IPS DF 4.7 (cell line): ENCODE data around the gene SCGN.
"Not testable (repeated sequence)": the region's sequence is repeated elsewhere in the genome, so short reads cannot be mapped to it uniquely, and the experiment has no call there.

Experiments used
- DNase-seq: peaks from one replicate; pipeline ENCODE4 v3.0.0-alpha.2; 2013; ENCODE audit warnings: low spot score; ENCODE audit errors: extremely low read depth

Gene SCGN

GRCh38 chr6:25726122-25726911, 74.3 kb downstream of the SCGN start:
- no peak for DNase-seq

- DNase-seq, result no peak
Observed at GRCh38 chr6:25727028-25727427, 75.0 kb downstream of the SCGN start.

GRCh38 chr6:25730907-25731306, 78.9 kb downstream of the SCGN start:
- no peak for DNase-seq

DNA sequence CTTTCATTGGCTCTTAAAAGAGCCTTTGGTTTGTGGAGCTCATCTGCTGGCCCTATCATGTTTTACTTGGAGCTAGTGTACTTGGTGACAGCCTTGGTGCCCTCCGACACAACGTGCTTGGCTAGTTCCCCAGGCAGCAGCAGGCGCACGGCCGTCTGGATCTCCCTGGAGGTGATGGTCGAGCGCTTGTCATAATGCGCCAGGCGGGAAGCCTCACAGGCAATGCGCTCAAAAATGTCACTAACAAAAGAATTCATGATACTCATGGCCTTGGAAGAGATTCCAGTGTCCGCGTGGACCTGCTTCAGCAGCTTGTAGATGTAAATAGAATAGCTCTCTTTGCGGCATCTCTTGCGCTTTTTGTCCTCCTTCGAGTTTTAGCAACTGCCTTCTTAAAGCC, 79.7 kb downstream of the SCGN start:
- no peak for DNase-seq

DNA sequence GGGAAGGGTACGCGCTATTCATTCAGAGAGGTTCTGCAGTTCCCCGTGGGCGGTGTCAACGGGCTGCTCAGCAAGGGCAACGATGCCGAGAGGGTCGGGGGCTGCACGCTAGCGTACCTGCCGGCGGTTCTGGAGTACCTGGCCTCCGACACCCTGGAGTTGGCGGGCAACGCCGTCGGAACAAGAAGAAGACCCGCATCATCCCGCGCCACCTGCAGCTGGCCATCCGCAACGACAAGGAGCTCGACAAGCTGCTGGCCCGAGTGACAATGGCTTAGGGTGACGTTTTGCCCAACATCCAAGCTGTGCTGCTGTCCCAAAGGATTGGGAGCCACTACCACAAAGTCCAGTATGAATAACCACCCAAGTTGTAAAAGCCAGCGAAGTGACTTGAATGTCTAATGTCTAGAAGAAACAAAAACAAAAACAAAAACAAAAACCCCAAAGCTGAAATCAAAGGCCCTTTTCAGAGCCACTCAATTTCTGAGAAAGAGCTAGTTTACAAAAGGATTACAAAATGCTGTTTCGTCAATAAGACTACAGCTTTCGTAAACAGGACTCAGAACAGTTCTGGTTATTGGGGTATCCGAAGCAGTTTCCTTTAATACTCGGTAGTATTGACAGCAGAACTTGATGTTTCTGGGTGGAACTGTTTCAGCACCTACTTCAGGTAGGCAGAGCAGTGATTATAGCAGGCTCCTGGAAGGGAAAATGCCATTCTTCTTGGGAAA, 80.6 kb downstream of the SCGN start:
- no peak for DNase-seq

- no peak for DNase-seq
Observed at GRCh38 chr6:25735261-25735660, 83.2 kb downstream of the SCGN start.

GRCh38 chr6:25743868-25744267, 91.9 kb downstream of the SCGN start:
- DNase-seq, result no peak

- no peak for DNase-seq
Observed at GRCh38 chr6:25745836-25746235, 93.8 kb downstream of the SCGN start.

DNA sequence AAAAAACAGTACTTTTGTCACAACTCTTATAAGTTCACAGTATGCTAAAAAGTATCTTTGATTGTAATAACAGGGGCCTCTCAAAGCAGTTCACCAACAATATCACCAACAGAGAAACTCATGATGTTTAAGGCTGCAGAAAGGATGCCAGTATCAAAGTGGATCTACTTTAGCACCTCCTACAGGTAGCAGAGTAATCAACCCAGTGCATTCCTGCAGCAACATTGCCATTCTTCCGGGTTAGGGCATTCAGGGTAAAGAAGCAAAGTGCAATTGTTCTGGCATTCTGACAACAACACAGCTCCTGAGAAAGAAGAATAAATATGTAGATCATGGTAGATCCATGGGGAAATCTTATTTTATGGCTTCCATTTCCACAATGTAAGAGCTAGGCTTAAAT, 95.0 kb downstream of the SCGN start:
- peak; percentile 11 for DNase-seq

DNA sequence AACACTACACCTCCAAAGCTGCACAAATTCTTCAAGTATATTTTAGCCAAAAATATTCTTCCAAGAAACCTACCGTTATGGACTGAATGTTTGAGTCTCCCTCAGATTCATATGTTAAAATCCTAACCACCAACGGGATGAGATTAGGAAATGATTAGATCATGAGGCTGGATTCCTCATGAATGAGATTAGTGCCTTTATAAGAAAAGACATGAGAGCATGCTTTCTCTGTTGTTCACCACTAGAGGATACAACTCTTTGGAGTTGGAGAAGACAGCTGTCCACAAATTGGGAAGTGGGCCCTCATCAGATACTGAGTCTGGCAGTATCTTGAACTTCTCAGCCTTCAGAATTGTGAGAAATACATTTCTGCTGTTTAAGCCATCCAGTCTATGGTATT, 95.5 kb downstream of the SCGN start:
- DNase-seq, result no peak

DNA sequence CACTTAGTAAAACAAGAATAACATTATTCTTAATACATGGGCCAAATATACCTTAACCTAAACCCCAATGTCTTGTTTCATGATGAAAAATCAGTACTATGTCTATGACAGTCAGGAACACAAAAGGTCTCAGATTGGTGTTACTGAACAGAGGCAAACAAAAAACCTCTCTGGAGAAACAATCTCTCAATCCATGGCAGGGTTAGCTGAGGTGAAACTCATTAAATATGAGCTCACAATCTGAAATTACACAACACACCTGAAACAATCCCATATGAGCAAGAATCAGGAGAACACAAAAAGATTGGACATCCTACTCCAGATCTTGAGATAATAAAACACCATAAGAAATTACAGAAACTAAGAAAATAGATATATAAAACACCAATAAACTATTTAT, 96.0 kb downstream of the SCGN start:
- no peak for DNase-seq

DNA sequence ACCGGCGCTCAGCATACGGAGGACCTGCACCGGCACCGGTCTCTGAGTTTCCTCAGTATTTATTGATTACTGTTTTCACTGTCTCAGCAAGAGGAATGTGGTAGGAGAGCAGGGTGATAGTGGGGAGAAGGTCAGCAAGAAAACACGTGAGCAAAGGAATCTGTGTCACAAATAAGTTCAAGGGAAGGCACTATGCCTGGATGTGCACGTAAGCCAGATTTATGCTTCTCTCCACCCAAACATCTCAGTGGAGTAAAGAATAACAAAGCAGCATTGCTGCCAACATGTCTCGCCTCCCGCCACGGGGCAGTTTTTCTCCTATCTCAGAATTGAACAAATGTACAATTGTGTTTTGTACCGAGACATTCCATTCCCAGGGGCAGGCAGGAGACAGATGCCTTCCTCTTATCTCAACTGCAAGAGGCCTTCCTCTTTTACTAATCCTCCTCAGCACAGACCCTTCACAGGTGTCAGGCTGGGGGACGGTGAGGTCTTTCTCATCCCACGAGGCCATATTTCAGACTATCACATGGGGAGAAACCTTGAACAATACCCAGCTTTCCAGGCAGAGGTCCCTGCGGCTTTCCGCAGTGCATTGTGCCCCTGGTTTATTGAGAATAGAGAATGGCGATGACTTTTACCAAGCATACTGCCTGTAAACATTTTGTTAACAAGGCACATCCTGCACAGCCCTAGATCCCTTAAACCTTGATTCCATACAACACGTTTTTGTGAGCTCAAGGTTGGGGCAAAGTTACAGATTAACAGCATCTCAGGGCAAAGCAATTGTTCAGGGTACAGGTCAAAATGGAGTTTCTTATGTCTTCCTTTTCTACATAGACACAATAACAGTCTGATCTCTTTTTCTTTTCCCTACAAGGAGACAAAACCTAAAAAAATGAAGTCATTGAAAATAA, 96.8 kb downstream of the SCGN start:
- not testable (repeated sequence) for DNase-seq

GRCh38 chr6:25749837-25750236, 97.8 kb downstream of the SCGN start:
- DNase-seq, result no peak

GRCh38 chr6:25750906-25751305, 98.9 kb downstream of the SCGN start:
- no peak for DNase-seq
